Measurements from ENCODE around the gene CAPN1. TPM values are rescaled to one million over a fixed set of nuclear protein-coding genes. Genes with fewer than 3 reads are reported as not detected.

CAPN1 gene
- total RNA-seq, 1 donor = 102 TPM

- no peaks in the 10 kb centered on the region for H3K27me3 ChIP-seq (ENCODE audit: insufficient read depth, low read length)
- no peaks in the 10 kb centered on the region for H3K9me3 ChIP-seq (ENCODE audit: low read depth, low read length)
- DNase-seq (ENCODE audit: insufficient read length, low spot score, missing footprints) = peak; percentile 97
- H3K27ac ChIP-seq (ENCODE audit: low read depth, low read length) = peak overlapping the region; percentile 41
- H3K4me3 ChIP-seq (ENCODE audit: insufficient read depth, low read length) = peak overlapping the region; percentile 93
- peaks cover 11% of the 10 kb centered on the region for H3K36me3 ChIP-seq (ENCODE audit: insufficient read depth, low read length)
- H3K4me1 ChIP-seq (ENCODE audit: insufficient read depth, low read length) = peaks cover 10% of the 10 kb centered on the region
- H3K79me2 ChIP-seq (ENCODE audit: insufficient read depth, low read length) = peaks cover 43% of the 10 kb centered on the region
- peak overlapping the region; percentile 91 for H2AFZ ChIP-seq (ENCODE audit: low read length)
- H4K20me1 ChIP-seq (ENCODE audit: insufficient read depth, low read length) = peaks cover 7% of the 10 kb centered on the region
- peak overlapping the region; percentile 89 for H3K4me2 ChIP-seq (ENCODE audit: insufficient read depth, low read length)
- TF ChIP-seq CTCF (IDR thresholded peaks at IDR 0.05; ENCODE audit: extremely low read depth, low read depth, low read length) = peak; percentile 38
Measured at GRCh38 chr11:65180877-65181568, 705 bp upstream of the CAPN1 start.

GRCh38 chr11:65182258-65183170, 786 bp downstream of the CAPN1 start:
- H3K79me2 ChIP-seq (ENCODE audit: insufficient read depth, low read length) = peaks cover 44% of the 10 kb centered on the region
- peak overlapping the region; percentile 53 for H3K27ac ChIP-seq (ENCODE audit: low read depth, low read length)

GRCh38 chr11:65183201-65183891, 1.6 kb downstream of the CAPN1 start:
- peaks cover 27% of the 10 kb centered on the region for H3K36me3 ChIP-seq (ENCODE audit: insufficient read depth, low read length)
- peak; percentile 73 for DNase-seq (ENCODE audit: insufficient read length, low spot score, missing footprints)
- no peak for TF ChIP-seq CTCF (IDR thresholded peaks at IDR 0.05; ENCODE audit: extremely low read depth, low read depth, low read length)
- H3K4me3 ChIP-seq (ENCODE audit: insufficient read depth, low read length) = peak overlapping the region; percentile 93
- no peak overlapping the region for H3K27ac ChIP-seq (ENCODE audit: low read depth, low read length)
- H3K79me2 ChIP-seq (ENCODE audit: insufficient read depth, low read length) = peaks cover 44% of the 10 kb centered on the region
- no peaks in the 10 kb centered on the region for H3K9me3 ChIP-seq (ENCODE audit: low read depth, low read length)
- peaks cover 7% of the 10 kb centered on the region for H4K20me1 ChIP-seq (ENCODE audit: insufficient read depth, low read length)
- peaks cover 10% of the 10 kb centered on the region for H3K4me1 ChIP-seq (ENCODE audit: insufficient read depth, low read length)
- no peak overlapping the region for H2AFZ ChIP-seq (ENCODE audit: low read length)
- no peaks in the 10 kb centered on the region for H3K27me3 ChIP-seq (ENCODE audit: insufficient read depth, low read length)
- H3K4me2 ChIP-seq (ENCODE audit: insufficient read depth, low read length) = peak overlapping the region; percentile 89

More at GRCh38 chr11:65182258-65183170, 786 bp downstream of the CAPN1 start:
- peaks cover 10% of the 10 kb centered on the region for H3K4me1 ChIP-seq (ENCODE audit: insufficient read depth, low read length)
- TF ChIP-seq CTCF (IDR thresholded peaks at IDR 0.05; ENCODE audit: extremely low read depth, low read depth, low read length) = no peak
- H3K36me3 ChIP-seq (ENCODE audit: insufficient read depth, low read length) = peaks cover 26% of the 10 kb centered on the region
- no peaks in the 10 kb centered on the region for H3K9me3 ChIP-seq (ENCODE audit: low read depth, low read length)
- no peaks in the 10 kb centered on the region for H3K27me3 ChIP-seq (ENCODE audit: insufficient read depth, low read length)
- peak overlapping the region; percentile 89 for H3K4me2 ChIP-seq (ENCODE audit: insufficient read depth, low read length)
- H2AFZ ChIP-seq (ENCODE audit: low read length) = peak overlapping the region; percentile 78
- peak; percentile 85 for DNase-seq (ENCODE audit: insufficient read length, low spot score, missing footprints)
- H4K20me1 ChIP-seq (ENCODE audit: insufficient read depth, low read length) = peaks cover 7% of the 10 kb centered on the region
- H3K4me3 ChIP-seq (ENCODE audit: insufficient read depth, low read length) = peak overlapping the region; percentile 93
